Measurements from ENCODE around the gene CCL8.

CCL8 gene

DNA sequence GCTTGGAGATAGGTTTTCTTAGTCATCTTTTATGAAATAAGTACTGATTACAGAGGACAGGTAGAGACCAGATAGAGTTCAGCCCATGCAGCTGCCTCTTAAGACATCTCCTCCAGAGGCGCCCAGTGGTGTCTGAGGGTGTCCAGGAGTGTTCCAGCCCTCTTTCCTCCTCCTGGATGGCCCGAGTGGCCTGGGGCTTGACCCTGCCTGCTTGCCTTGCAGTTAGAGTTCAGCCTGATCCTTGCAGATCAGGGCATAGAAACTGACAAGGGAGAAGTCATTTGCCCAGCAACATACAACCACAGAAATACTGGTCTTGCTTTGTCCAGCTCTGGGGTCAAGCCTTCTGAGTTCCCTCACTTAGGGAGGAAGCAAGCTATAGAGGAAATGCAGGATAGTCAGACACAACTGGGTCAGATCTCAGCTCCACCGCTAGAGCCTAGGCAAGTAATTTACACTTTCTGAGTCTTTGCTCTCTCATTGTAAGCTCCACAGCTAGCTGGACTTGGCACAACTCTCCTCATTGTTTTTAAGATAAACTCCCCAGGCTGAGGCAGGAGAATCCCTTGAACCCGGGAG is 47.4 kb downstream of the CCL8 start:
- DNase-seq (ENCODE audit: low spot score) = no peak

DNA sequence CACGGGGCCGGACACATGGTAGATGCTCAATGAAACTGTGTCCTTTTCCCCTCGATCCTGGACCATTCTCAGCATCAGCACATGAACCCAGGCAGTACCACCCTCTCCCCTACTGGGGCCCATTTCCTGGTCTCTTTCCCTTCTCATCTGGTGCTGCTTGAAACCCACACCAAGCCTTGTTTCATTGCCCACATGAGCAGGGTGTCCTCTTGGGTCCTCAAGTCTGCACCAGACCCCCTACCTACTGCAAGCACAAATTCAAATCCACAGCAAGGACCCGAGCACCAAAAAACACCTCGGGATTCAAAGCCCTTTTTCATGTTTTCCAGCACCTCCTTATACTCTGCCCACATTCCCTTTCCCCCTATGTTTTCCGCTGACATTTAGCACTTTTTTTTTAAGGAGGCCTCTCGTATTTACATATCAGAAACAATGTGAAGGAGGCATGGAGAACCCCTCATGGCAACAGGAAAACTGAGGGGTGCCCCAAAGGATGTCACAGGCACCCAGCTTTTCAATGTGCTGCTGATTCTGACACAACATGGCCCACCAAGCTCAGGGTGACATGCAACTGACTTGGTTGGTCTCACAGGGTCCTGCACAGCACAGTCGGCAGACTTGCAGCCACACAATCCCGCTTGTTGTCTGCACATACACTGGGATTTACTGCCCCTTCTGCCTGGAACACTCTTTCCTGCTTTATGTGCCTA is 48.4 kb downstream of the CCL8 start:
- no peak for DNase-seq (ENCODE audit: low spot score)

GRCh38 chr17:34368196-34368945 is 49.1 kb downstream of the CCL8 start:
- no peak for DNase-seq (ENCODE audit: low spot score)

GRCh38 chr17:34368946-34369500 is 49.8 kb downstream of the CCL8 start:
- no peak for DNase-seq (ENCODE audit: low spot score)

DNA sequence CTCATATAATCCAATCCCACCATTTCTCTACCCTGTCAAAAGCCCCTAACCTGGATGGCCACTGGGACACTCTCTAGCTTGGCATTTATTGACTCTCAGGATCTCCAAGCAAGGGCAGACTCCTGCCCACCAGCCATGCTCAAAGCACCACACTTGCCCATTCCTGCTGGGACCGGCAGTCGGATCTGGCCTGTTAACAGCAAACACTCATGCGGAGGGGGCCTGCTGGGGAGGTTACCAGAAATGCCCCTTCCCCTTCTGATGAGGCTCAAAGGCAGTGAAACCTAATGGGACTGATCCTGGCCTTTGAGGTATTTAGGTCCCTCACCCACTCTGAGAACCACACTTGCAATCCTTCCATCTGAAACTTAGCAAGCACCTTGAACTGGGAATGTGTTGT is 50.3 kb downstream of the CCL8 start:
- no peak for DNase-seq (ENCODE audit: low spot score)

- no peak for DNase-seq (ENCODE audit: low spot score)
These were observed 51.3 kb downstream of the CCL8 start for GRCh38 chr17:34370376-34370996.

DNA sequence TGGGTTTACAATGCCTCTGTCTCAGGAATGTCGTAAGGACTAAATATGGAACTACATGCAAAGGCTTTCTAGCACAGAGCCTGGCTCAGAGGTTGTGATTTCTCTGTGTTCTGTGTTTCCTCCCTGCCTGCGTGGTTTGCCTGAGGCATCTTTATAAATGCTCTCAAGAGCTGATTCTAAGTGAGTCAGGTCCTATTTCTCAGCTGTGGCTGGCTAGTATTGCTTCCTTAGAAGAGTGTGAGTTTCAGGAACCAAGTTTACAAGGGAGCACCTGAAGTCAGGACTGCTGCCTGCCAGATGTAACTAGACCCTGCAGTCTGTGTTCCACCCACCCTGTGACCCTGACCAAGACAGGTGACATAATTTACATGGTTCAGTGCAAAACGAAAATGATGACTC is 51.8 kb downstream of the CCL8 start:
- no peak for DNase-seq (ENCODE audit: low spot score)

Measured in SK-N-DZ (cell line).